HG03342 (cell line): Measurements from ENCODE around the gene ACAN.

Source experiments
- ATAC-seq: cut with Tn5 transposase; IDR thresholded peaks from one replicate; pipeline ENCODE4 v1.9.1; 2021; ENCODE audit warnings: mild to moderate bottlenecking, moderate library complexity; ENCODE audit not compliant: unreplicated experiment

ACAN gene

GRCh38 chr15:88800738-88801137, 2.5 kb upstream of the ACAN start:
- ATAC-seq, result no peak

GRCh38 chr15:88802250-88802990, 816 bp upstream of the ACAN start:
- ATAC-seq, result no peak

GRCh38 chr15:88802991-88803240, 320 bp upstream of the ACAN start:
- ATAC-seq, result no peak

GRCh38 chr15:88803920-88804247, 648 bp downstream of the ACAN start:
- ATAC-seq, result no peak

GRCh38 chr15:88804257-88804656, 1.0 kb downstream of the ACAN start:
- ATAC-seq, result no peak

- ATAC-seq, result no peak
Observed at GRCh38 chr15:88805031-88805780, 2.0 kb downstream of the ACAN start.

GRCh38 chr15:88810446-88810845, 7.2 kb downstream of the ACAN start:
- ATAC-seq, result no peak

- ATAC-seq, result no peak
Observed at GRCh38 chr15:88812133-88812532, 8.9 kb downstream of the ACAN start.

- no peak for ATAC-seq
Observed at GRCh38 chr15:88813960-88814359, 10.7 kb downstream of the ACAN start.

GRCh38 chr15:88814393-88814792, 11.2 kb downstream of the ACAN start:
- no peak for ATAC-seq

- no peak for ATAC-seq
Observed at GRCh38 chr15:88818920-88819319, 15.7 kb downstream of the ACAN start.

GRCh38 chr15:88821993-88822392, 18.8 kb downstream of the ACAN start:
- ATAC-seq, result no peak

- no peak for ATAC-seq
Observed at GRCh38 chr15:88828791-88829190, 25.6 kb downstream of the ACAN start.

- ATAC-seq, result no peak
Observed at GRCh38 chr15:88830016-88830415, 26.8 kb downstream of the ACAN start.

- ATAC-seq, result no peak
Observed at GRCh38 chr15:88832820-88833730, 29.8 kb downstream of the ACAN start.

GRCh38 chr15:88833731-88834100, 30.5 kb downstream of the ACAN start:
- no peak for ATAC-seq

- ATAC-seq, result no peak
Observed at GRCh38 chr15:88834211-88834812, 31.1 kb downstream of the ACAN start.

GRCh38 chr15:88835119-88835518, 31.9 kb downstream of the ACAN start:
- ATAC-seq, result no peak

- ATAC-seq, result no peak
Observed at GRCh38 chr15:88835646-88836045, 32.4 kb downstream of the ACAN start.

GRCh38 chr15:88838667-88839066, 35.4 kb downstream of the ACAN start:
- no peak for ATAC-seq

- no peak for ATAC-seq
Observed at GRCh38 chr15:88839146-88839545, 35.9 kb downstream of the ACAN start.
